ENCODE results near the gene NEURL1B.
"Not testable (repeated sequence)": the region's sequence is repeated elsewhere in the genome, so short reads cannot be mapped to it uniquely, and the experiment has no call there.

The NEURL1B gene, protein sequence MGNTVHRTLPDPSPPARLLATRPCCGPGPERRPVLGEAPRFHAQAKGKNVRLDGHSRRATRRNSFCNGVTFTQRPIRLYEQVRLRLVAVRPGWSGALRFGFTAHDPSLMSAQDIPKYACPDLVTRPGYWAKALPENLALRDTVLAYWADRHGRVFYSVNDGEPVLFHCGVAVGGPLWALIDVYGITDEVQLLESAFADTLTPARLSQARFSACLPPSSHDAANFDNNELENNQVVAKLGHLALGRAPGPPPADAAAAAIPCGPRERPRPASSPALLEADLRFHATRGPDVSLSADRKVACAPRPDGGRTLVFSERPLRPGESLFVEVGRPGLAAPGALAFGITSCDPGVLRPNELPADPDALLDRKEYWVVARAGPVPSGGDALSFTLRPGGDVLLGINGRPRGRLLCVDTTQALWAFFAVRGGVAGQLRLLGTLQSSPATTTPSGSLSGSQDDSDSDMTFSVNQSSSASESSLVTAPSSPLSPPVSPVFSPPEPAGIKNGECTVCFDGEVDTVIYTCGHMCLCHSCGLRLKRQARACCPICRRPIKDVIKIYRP

DNA sequence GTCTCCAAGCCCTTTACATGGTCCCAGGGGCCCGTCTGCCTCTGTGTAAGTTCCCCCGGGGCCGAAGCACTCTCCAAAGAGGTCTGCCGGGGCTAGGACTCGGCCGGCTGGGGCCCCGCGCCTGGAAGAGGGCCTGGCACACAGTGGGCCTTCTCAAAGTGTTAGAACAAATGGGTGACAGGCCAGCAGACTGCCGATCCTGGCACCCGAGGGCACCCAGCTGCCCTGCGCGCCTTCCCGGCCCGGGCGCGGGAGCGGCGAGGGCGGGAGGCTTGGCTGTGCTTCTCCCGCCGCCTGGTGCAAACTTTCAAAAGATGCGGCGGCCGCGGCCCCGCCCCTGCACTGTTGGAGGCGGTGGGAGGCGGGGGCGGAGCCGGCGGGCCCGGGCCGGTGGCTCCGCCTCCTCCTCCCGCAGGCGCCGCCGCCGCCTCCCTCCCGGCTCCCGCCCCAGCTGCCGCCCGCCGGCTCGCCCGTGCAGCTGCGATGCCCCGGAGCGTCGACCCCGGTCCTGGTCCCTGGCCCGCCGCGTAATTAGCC, at the start of gene NEURL1B:
Gene NEURL1B (plus strand): TSS at position 442 of the 537 bp plus-strand sequence. CDS start 144 bp downstream, outside the sequence.
- DNase-seq (ENCODE audit: low read depth in 4 of 4, low spot score in 1 of 4): peak in 3 of 4 experiments; percentile 7 to 54 (median 19)

DNA sequence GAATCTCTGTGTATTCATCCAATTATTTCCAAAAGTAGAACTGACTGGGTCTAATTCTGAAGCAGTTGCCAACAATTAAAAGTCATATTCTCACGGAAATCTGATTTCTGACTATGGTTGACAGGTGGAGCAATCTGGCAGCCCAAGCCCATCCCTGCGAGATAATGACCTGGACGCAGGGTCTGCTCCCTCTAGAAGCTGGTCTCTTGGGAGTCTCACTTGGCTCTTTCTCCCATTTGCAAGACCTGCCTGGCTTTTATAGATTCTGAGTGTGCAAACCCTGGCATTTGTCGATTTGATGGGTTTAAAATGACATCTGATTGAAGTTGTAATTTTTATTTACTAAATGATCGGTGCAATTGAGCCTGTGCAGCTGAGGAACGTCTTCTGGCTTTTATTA, 49.4 kb upstream of the NEURL1B start:
- no peak for DNase-seq (ENCODE audit: low read depth in 4 of 4, low spot score in 1 of 4)

DNA sequence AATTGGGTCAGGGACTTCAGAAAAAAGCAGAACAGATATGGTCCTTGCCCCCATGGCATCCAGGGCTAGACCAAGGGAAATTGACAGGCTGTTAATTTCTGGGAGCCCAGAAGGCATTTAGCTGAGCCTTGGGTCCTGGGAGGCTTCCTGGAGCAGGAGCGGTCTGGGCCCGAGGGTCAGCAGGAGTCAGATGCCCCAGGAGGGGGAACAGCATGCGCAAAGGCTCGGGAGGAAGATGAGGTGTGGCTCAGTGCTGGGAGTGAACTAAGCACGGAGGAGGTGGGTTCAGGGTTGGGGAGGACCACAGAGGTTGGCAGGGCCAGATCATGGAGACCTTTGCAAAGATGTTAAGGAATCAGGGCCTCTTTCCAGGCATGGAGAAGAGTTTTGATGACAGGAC, 48.2 kb upstream of the NEURL1B start:
- DNase-seq (ENCODE audit: low read depth in 4 of 4, low spot score in 1 of 4): no peak

DNA sequence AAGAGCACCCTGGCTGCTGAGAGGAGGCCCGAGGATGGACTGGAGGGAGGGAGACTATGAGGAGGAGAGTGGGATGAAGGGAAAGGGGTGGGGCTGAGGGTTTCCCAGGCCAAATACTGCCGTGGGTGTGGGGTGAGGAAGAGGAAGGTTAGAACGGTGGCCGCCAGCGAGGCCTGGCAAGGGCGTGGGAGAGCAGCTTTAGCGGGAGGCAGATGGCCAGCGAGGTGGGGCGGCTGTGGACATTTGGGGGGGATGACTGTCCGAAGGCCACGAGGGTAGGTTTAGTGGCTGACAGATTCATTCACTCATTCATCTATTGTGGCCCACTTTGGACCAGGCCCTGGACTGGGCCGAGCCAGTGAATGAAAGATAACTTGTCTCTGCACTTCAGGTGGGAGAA, 47.8 kb upstream of the NEURL1B start:
- no peak for DNase-seq (ENCODE audit: low read depth in 4 of 4, low spot score in 1 of 4)

DNA sequence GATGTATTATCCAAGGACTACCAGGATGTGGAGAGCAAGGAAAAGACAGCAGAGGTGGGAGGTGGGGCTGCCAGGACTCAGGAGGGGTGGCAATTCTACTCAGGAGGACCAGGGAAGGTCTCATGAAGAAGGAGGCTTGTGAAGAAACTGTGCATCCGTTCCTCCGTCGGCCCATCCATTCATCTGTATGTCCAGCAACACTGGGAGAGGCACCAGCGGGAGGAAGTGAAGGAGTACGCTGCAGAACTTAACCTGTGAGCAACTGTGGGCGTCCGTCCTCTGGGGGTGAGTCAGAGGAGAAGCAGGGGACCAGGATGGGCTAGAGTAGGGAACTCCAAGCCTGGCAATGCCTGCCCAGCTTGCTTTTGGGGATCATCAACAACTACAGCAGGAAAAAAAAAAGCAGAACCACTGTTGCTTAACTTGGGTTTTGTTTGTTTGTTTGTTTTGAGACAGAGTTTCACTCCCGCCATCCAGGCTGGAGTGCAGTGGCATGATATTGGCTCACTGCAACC, 47.3 kb upstream of the NEURL1B start:
- no peak for DNase-seq (ENCODE audit: low read depth in 4 of 4, low spot score in 1 of 4)

DNA sequence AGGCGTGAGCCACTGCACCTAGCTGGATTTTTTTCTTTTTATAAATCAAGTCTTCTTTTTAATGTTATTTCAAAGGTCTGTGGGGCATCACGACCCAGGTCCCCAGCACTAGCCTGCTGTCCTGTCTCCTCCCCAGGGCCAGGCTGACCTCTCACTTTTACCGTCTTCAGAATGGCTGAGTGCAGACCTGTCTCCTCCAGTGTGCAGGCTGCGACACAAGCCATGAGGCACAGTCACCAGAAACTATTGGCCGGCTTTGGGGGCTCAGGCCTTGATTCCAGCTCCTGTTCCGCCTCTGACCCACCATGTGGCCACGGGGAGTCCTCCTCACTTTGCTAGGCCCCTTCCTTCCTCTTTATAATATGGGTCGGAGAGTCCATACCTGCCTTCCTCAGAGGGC, 46.6 kb upstream of the NEURL1B start:
- no peak for DNase-seq (ENCODE audit: low read depth in 4 of 4, low spot score in 1 of 4)

DNA sequence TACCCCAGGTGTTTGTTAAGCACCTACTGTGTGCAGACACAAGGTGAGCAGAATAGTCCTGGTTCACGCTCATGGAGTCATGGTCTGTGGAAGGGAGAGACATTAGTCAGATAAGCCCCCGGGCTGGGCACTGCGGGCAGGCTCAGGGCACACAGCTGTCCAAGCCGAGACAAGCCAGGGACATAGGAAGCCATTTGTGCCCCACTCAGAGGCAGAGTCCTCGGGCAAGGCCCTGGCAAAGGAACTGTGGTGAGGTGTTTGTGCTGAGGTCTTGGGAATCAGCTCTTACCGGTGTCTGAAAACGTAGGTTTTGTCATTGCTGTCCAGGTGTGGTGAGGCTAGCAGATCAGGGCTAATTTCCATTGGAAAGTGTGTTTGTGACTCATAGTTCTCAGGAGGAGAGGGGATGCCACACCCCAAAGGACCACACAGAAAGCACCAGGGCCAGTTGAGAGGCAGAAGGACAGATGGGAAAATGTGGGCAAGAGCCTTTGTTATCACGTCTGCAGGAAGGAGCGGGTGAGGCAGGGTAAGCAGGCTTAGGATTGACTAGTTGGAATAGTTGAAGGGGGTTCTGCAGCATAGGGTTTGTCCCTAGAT, 46.1 kb upstream of the NEURL1B start:
- no peak for DNase-seq (ENCODE audit: low read depth in 4 of 4, low spot score in 1 of 4)

DNA sequence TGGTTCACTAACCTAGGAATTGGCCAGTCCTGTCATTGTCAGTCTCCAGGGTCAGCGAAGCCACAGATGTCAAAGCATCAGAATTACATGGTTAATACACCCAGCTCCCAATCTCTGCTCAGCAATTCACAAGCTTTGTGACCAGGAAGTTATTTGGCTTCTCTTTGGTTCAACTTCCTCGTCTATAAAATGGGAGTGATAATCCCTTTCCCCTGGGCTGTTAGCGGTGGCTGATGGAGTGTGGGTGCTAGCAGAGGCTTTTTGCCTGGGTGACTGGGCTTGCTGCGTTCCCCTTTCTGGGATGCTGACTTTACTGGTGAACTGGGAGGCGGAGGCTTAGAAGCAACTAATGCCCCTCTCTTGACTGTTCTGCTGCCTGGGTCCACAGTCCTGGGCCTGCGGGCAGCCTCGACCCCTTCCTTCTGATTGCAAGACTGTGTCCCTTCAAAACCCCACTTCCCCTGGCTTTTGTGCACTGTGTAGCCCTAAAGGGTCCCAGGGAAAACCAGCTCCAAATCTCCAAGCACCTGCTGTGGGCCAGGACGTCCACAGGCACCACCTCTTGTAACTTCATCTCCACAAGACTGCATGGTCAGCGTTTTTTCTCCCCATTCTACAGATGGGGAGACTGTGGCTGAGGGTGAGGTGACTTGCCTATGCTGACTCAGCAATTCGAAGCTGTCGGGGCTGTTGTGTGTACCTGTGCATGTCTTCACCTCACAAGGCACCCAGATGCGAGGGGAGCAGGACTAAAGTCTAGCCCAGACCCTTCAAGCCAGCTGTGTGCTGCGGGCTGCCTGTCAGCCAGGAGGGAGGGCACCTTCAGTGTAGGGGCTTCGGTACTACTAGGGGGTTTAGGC, 45.2 kb upstream of the NEURL1B start:
- DNase-seq (ENCODE audit: low read depth in 4 of 4, low spot score in 1 of 4): no peak

DNA sequence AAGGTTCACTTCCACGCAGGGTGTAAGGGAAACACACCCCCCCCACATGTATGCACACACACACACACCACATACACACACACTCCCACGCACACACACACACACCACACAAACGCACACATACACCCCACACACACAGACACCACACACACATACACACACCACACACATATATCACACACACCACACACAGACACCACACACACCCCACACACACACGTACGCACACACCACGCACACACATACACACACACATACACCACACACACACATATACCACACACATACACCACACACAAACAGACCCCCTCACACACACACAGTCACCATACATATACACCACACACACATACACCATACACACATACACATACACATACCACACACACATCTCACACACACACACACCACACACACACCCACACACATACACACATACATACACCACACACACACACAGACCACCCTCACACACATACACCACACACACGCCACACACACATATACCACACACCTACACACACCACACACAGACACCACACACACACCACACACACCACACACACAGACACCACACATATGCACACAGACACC, 44.3 kb upstream of the NEURL1B start:
- DNase-seq (ENCODE audit: low read depth in 4 of 4, low spot score in 1 of 4): no peak

DNA sequence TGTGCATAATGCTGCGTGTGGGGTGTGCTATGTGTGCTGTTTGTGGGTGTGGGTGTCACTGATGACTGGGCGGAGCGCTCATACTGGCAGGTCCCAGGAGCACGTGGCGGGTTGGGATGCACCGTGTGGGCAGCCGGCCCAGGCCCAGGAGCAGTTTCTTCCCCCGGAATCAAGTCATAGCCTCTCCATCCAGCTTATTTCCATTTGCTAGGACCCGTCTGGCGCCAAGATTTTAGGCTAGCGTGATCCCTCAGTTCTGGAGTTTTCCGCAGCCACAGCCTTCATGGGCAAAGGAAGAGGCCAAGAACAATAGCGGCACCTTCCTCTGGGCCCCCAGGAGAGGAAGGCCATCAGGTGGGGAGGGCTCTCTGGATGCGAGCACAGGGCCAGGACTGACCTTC, 43.3 kb upstream of the NEURL1B start:
- DNase-seq (ENCODE audit: low read depth in 4 of 4, low spot score in 1 of 4): no peak

DNA sequence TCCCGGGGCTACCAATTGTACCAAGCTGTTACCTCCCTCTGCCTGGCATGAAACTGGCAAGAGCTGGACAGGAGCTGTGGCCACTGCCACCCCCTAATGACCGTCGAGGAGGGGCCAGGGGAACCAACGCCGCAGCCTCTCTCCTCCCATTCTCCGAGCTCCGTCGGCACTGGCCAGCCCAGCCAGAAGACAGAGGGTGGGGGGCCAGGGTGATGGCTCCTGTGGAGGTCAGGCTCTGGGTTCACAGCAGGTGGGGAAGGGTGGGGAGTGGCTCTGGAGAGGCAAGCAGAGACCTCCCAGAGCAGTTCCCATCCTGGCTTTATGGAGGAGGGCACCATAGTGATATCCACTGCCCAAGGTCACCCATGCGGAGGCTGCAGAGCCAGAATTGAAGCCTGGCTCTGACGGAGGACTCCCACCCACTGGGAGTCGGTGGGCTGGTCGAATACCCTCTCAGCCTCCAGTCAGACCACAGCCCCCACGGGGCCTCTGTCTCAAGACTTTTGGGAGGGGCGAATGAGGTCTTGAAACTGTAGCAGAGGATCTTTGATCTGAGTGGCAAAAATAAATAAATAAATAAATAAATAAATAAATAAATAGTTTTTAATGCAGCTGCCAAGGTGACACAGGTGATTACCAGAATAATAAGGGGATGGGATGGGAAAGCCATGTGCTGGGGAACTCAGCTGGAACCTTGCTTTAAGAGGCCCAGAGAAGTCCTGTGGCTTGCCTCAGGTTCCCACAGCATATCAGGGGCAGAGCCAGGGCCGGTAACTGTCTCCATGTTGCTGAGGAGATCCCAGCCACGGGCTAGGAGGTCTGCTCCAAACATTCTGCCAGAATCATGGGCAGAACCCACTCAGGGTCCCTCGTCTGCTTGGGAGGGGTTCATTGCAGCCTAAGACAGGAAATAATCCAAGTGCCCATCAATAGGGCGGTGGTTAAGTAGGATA, 42.5 kb upstream of the NEURL1B start:
- DNase-seq (ENCODE audit: low read depth in 4 of 4, low spot score in 1 of 4): no peak

DNA sequence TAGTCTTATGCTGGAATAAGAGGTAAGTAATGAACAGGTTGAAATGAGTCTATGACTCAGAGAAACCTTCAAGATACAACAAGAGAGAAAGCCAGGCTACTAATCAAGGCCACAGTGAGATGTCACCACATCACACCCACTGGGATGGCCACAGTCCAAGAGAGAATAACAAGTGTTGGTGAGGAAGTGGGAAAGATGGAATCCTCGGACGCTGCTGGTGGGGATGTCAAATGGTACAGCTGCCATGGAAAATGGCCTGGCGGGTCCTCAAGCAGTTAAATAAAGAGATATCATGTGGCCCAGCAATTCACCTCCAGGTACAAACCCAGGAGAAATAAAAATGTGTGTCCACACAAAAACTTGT, 41.9 kb upstream of the NEURL1B start:
- no peak for DNase-seq (ENCODE audit: low read depth in 4 of 4, low spot score in 1 of 4)

DNA sequence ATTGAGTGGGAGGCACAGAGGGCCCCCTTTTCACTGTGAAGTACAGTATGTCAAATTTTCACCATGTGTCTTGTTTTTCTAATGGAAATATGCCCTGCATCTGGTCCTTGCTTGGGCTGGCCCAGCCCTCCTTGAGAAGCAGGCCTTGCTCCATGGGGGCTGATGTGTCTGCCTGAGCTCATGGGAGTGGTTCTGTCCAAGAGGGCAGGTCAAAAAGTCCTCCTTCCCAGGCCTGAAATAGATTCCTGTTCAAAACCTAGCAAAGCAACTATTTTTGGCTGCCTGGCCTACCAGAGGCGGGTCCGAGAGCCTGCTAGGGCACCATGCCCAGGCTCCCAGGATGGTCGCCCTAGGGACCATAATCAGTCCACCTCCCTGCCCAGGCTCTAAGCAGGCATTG, 40.5 kb upstream of the NEURL1B start:
- DNase-seq (ENCODE audit: low read depth in 4 of 4, low spot score in 1 of 4): no peak

DNA sequence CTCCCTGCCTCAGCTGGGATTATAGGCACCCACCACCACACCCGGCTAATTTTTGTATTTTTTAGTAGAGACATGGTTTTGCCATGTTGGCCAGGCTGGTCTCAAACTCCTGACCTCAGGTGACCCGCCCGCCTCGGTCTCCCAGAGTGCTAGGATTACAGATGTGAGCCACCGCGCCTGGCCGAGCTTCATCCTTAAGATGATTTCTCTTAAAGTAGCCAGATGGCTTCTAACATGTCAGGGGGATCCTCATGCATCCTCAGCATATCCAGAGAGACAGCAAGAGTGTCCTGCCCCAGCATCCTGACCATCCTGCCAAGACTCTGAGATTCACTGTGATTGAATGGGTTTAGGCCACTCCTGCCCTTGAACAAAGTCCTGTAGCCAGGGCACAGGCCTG, 39.5 kb upstream of the NEURL1B start:
- not testable (repeated sequence) for DNase-seq (ENCODE audit: low read depth in 4 of 4, low spot score in 1 of 4)

DNA sequence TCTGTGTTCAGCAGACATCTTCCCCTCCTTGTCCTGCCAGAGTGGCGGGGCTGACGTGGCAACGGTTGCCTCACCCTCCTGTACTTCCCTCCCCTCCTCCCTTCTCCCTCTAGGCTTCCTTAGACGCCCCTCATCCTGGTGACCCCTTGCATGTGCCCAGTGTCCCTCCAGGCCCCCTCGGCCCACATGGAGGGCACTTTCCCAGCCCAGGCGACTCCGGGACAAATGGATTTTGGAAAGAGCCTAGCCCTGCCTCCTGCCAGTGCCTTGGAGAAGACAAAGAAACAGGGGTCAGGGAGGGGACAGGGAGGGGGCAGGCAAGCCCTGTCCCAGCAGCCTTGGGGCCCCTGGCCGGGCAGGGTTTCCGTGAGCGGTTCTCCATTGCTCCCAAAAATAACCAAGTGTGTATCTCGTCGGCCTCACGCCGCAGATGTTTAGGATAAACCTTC, 38.3 kb upstream of the NEURL1B start:
- no peak for DNase-seq (ENCODE audit: low read depth in 4 of 4, low spot score in 1 of 4)

DNA sequence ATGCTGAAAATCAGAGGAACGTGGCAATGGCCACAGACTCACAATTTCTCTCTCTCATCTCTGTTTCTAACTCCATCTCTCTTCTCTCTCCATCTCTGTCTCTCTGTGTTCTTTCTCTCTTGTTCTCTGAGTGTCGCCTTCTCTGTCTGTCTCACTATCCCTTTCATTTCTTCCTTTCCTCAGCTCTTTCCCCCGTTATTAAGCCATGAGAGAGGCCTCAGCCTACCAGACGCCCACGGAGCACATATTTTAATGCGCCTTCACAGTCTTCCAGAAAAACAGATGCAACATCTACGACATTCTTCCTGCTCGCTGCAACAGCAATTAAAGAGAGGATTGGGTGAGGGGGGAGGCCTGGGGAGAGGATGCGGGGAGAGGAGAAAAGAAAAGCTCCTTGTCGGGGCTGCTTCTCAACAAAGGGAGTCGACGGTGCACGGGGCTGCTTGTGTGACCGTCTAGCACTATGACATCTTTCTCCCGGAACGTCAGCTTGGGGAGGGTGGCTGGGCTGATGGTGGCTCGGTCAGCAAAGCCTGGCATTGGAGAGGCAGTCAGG, 37.7 kb upstream of the NEURL1B start:
- no peak for DNase-seq (ENCODE audit: low read depth in 4 of 4, low spot score in 1 of 4)

DNA sequence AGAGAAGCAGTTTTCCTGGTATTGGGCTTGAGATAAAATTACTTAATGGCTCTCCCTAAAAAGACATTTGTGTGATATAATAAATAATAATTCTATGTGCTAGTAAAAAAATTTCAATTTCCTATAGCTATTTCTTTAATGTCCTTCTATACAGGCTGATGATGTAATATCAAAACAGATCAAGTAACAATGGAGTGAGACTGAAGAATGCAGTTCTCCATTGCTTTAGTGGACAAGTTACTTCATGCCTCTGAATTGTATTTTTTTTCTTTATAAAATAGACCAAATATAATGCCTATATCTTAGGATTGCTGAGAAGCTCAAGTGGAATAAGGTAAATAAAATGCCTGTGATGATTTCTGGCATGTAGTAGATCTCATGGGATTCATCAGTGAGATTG, 35.6 kb upstream of the NEURL1B start:
- no peak for DNase-seq (ENCODE audit: low read depth in 4 of 4, low spot score in 1 of 4)

DNA sequence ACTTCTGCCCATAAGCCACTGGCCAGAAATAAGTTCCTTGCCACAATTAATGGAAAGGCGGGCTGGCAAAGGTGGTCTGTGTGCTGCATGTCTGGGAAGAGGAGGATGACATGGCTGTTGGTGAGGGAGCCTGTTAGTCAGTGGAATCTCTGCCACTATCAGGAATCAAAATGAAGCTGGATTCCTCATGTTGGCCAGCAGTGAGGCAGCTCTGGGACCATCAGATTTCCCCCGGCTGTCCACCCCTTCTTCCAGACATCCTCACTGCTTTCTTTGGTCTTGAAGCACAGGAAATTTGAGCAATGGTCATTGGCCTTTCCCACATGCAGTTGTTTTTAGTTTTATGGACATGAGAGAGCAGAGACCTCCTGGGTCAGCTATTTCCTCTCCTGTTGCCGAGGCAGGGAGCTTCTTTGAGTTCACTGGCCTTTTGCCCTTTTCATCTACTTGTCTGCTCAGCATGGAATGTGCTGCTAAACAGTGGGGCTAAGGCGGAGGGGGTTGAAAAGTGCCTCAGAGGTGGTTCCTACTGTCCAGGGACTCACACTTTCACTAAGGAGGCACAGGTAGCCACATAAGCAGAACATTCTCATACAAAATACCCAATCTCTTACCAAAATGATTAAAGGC, 34.8 kb upstream of the NEURL1B start:
- no peak for DNase-seq (ENCODE audit: low read depth in 4 of 4, low spot score in 1 of 4)

Data from stimulated activated CD4-positive, alpha-beta T cell treated with anti-CD3 and anti-CD28 coated beads, Interleukin-1b, Interleukin-23, amount 100 ng/mL, for 24 hours (primary cell).